B cell (primary cell): ENCODE data around the gene GRIK3. TPM values are rescaled to one million over a fixed set of nuclear protein-coding genes. Genes with fewer than 3 reads are reported as not detected.

Experiments
- ATAC-seq: fragments of 200-7000 bp; cut with Tn5 transposase; one replicate; pipeline ENCODE4 v1.10.0; 2021; ENCODE audit warnings: low read depth, mild to moderate bottlenecking, moderate number of reproducible peaks, moderate library complexity
- CTCF ChIA-PET: fragments of 350-600 bp; sonication (Branson Sonifier 250); formaldehyde crosslinking; loops from one replicate; lab custom pipeline; 2021; ENCODE audit warnings: antibody characterized with exemption, inconsistent platforms; lab: Charles Lee
- POLR2A ChIA-PET: fragments of 350-600 bp; sonication (Branson Sonifier 250); formaldehyde crosslinking; loops from one replicate; lab custom pipeline; 2021; ENCODE audit warnings: antibody characterized with exemption; lab: Charles Lee
- DNase-seq: peaks from one replicate; pipeline ENCODE4 v3.0.0; 2013
- H2AFZ ChIP-seq: 2 replicates; pipeline ENCODE4 v1.6.1; 2012; ENCODE audit warnings: mild to moderate bottlenecking, low read depth, low read length; ENCODE audit not compliant: insufficient read depth, poor library complexity, severe bottlenecking
- H3K27ac ChIP-seq, 2 donors: 1 replicate in 1 of 2; 2 replicates in 1 of 2; pipeline ENCODE4 v1.5.1; 2012 to 2013; ENCODE audit warnings: low read length in 2 of 2, mild to moderate bottlenecking in 2 of 2, moderate library complexity in 1 of 2
- H3K27me3 ChIP-seq, 4 experiments: fragments of 200-600 bp in 1 of 4; sonication (generic) in 1 of 4; replicated peaks in 1 of 4; 1 replicate in 2 of 4; 2 replicates in 2 of 4; pipeline versions ENCODE4 v1.6.1 to v1.7.0; 2013 to 2016; ENCODE audit warnings: low read length in 3 of 4, mild to moderate bottlenecking in 2 of 4, mixed read lengths in 1 of 4, moderate library complexity in 1 of 4; ENCODE audit not compliant: insufficient read depth in 4 of 4, control insufficient read depth in 3 of 4; ENCODE audit errors: control extremely low read depth in 1 of 4
- H3K36me3 ChIP-seq, 2 experiments: replicated peaks in 1 of 2; 1 replicate in 1 of 2; 2 replicates in 1 of 2; pipeline versions ENCODE4 v1.6.1 to v1.7.1; 2013; ENCODE audit warnings: low read length in 1 of 2; ENCODE audit not compliant: insufficient read depth in 2 of 2, control insufficient read depth in 1 of 2; ENCODE audit errors: control extremely low read depth in 1 of 2, extremely low read depth in 1 of 2
- H3K4me1 ChIP-seq, 2 donors: fragments of 200-600 bp in 1 of 2; sonication (generic) in 1 of 2; 1 replicate in 1 of 2; 2 replicates in 1 of 2; pipeline versions ENCODE4 v1.5.1 to v1.6.1; 2013 to 2017; ENCODE audit warnings: low read length in 2 of 2; ENCODE audit not compliant: control insufficient read depth in 2 of 2, insufficient read depth in 2 of 2
- H3K4me2 ChIP-seq: replicated peaks from 2 replicates; pipeline ENCODE3; 2012; ENCODE audit warnings: mild to moderate bottlenecking, low read depth, low read length; ENCODE audit not compliant: poor library complexity, severe bottlenecking
- H3K4me3 ChIP-seq, 5 experiments: fragments of 200-600 bp in 1 of 5; sonication (generic) in 1 of 5; 1 replicate in 3 of 5; 2 replicates in 2 of 5; pipeline versions ENCODE4 v1.5.1 to v1.7.0; 2011 to 2016; ENCODE audit warnings: low read length in 4 of 5, mild to moderate bottlenecking in 4 of 5, low read depth in 2 of 5, control low read depth in 1 of 5, moderate library complexity in 1 of 5; ENCODE audit not compliant: insufficient read depth in 1 of 5; ENCODE audit errors: control extremely low read depth in 1 of 5, extremely low read depth in 1 of 5
- H3K79me2 ChIP-seq: fragments of 200-600 bp; sonication (generic); one replicate; pipeline ENCODE4 v1.6.0; 2016; ENCODE audit warnings: low read length; ENCODE audit not compliant: control insufficient read depth, insufficient read depth
- H3K9ac ChIP-seq: fragments of 200-600 bp; sonication (generic); 2 replicates; pipeline ENCODE4 v1.6.1; 2017; ENCODE audit warnings: mild to moderate bottlenecking, low read length, moderate library complexity
- H3K9me3 ChIP-seq, 3 donors: one replicate each; pipeline versions ENCODE4 v1.6.1 to v1.7.1; 2013; ENCODE audit warnings: low read length in 2 of 3; ENCODE audit not compliant: control insufficient read depth in 2 of 3, insufficient read depth in 1 of 3; ENCODE audit errors: control extremely low read depth in 1 of 3
- H4K20me1 ChIP-seq: 2 replicates; pipeline ENCODE4 v1.6.0; 2012; ENCODE audit warnings: mild to moderate bottlenecking, low read length; ENCODE audit not compliant: insufficient read depth, control insufficient read depth, poor library complexity, severe bottlenecking
- H3K27ac Mint-ChIP-seq: one replicate; pipeline ENCODE4 v1.8.0; 2021; ENCODE audit warnings: mixed read lengths
- H3K27me3 Mint-ChIP-seq: one replicate; pipeline ENCODE4 v1.8.0; 2021; ENCODE audit warnings: mixed read lengths
- H3K4me1 Mint-ChIP-seq: one replicate; pipeline ENCODE4 v1.8.0; 2021; ENCODE audit warnings: mixed read lengths
- H3K4me3 Mint-ChIP-seq: one replicate; pipeline ENCODE4 v1.8.0; 2021; ENCODE audit warnings: mixed read lengths
- H3K9me3 Mint-ChIP-seq: one replicate; pipeline ENCODE4 v1.8.0; 2022; ENCODE audit warnings: mixed read lengths; ENCODE audit not compliant: insufficient read depth
- EZH2 ChIP-seq: IDR thresholded peaks from 2 replicates; pipeline ENCODE4 v1.6.1; 2012; ENCODE audit warnings: borderline replicate concordance, low read depth, mild to moderate bottlenecking, moderate library complexity, low read length; ENCODE audit not compliant: insufficient read depth, poor library complexity, severe bottlenecking
- WGBS: methylation state at CpG from one replicate; pipeline ENCODE4 v1.1.5; 2013; ENCODE audit warnings: missing lambda C conversion rate; ENCODE audit not compliant: insufficient coverage; 5-methylcytosine and 5-hydroxymethylcytosine counted together
- intact Hi-C: fragments of 100-400 bp; cut with micrococcal nuclease; formaldehyde crosslinking; loops from one replicate; pipeline ENCODE4 v1.10.0; 2022
- polyA plus RNA-seq: library from polyadenylated mRNA; depleted of rRNA; stranded (reverse); fragments of >200 nt; gene quantifications from 2 replicates; pipeline ENCODE4 v1.2.3, GENCODE V29; 2012
- total RNA-seq, 2 donors: library from RNA; stranded (reverse); fragments of 120-200 nt in 1 of 2; gene quantifications; 1 replicate in 1 of 2; 2 replicates in 1 of 2; pipeline versions ENCODE4 v1.2.3 to v1.2.4, GENCODE V29; 2013 to 2022
- TF ChIP-seq, protein P1 (sequence below): fragments of 200-600 bp; IDR thresholded peaks from one replicate; pipeline ENCODE4 v1.8.0; 2022; ENCODE audit warnings: antibody characterized with exemption, mild to moderate bottlenecking

Gene GRIK3
- total and polyA plus RNA-seq, 2 donors (not counting 1 experiment from before 2014, with no cell fraction given) = 0.12 to 1.5 TPM

DNA sequence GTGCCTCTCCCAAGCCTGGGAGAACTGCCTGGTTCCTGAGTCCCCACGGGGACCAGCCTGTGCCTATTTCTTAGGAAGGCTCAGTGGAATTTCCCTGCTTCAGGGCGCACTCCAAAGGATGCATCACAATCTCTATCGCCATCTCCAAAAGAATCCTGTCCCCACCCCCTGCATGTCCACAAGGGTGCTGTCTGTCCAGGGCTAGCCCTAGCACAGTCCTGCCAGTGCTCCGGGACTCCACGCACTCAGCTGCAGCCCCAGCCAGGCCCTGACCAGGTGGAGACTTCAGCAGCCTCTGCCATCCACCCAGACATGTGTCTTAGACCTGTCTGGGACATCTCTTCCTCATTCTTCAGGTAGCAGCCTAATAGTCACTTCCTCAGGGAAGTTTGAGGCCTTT, 199.7 kb downstream of the GRIK3 start:
- H3K27me3 ChIP-seq = no peaks in the 10 kb centered on the region
- H3K36me3 ChIP-seq = no peaks in the 10 kb centered on the region
- H3K4me3 Mint-ChIP-seq = no peak overlapping the region
- no peaks in the 10 kb centered on the region for H3K9me3 Mint-ChIP-seq
- CTCF ChIA-PET = no interaction called here
- intact Hi-C loops = no loop called here
- no peaks in the 10 kb centered on the region for H3K4me1 Mint-ChIP-seq
- DNase-seq (no peak), ATAC-seq (no peak)
- WGBS = 87% methylated on average over 5 of the region's 5 CpGs
- TF ChIP-seq EZH2 = no peak
- TF ChIP-seq, protein P1, sequence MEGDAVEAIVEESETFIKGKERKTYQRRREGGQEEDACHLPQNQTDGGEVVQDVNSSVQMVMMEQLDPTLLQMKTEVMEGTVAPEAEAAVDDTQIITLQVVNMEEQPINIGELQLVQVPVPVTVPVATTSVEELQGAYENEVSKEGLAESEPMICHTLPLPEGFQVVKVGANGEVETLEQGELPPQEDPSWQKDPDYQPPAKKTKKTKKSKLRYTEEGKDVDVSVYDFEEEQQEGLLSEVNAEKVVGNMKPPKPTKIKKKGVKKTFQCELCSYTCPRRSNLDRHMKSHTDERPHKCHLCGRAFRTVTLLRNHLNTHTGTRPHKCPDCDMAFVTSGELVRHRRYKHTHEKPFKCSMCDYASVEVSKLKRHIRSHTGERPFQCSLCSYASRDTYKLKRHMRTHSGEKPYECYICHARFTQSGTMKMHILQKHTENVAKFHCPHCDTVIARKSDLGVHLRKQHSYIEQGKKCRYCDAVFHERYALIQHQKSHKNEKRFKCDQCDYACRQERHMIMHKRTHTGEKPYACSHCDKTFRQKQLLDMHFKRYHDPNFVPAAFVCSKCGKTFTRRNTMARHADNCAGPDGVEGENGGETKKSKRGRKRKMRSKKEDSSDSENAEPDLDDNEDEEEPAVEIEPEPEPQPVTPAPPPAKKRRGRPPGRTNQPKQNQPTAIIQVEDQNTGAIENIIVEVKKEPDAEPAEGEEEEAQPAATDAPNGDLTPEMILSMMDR = no peak
- POLR2A ChIA-PET = no interaction called here
- no peak overlapping the region for H3K4me3 ChIP-seq
- H3K4me1 ChIP-seq = no peaks in the 10 kb centered on the region
- no peak overlapping the region for H2AFZ ChIP-seq
- H4K20me1 ChIP-seq = no peaks in the 10 kb centered on the region
- no peak overlapping the region for H3K9ac ChIP-seq
- H3K9me3 ChIP-seq = peaks cover 0 to 4% (median 0%) of the 10 kb centered on the region in 3 donors
- no peak overlapping the region for H3K27ac Mint-ChIP-seq
- H3K27ac ChIP-seq = no peak overlapping the region
- no peaks in the 10 kb centered on the region for H3K79me2 ChIP-seq
- H3K4me2 ChIP-seq = no peak overlapping the region
- peaks cover 19% of the 10 kb centered on the region for H3K27me3 Mint-ChIP-seq

- TF ChIP-seq EZH2 = no peak
- TF ChIP-seq, protein P1 = no peak
- Histone ChIP-seq H3K4me3 (no peak overlapping the region), H3K4me2 (no peak overlapping the region), H3K36me3 (no peaks in the 10 kb centered on the region), H2AFZ (no peak overlapping the region), H3K9ac (no peak overlapping the region), H4K20me1 (no peaks in the 10 kb centered on the region), H3K27me3 (no peaks in the 10 kb centered on the region), H3K4me1 (no peaks in the 10 kb centered on the region), H3K27ac (no peak overlapping the region), H3K9me3 (peaks cover 0 to 6% (median 0%) of the 10 kb centered on the region in 3 donors), H3K79me2 (no peaks in the 10 kb centered on the region)
- H3K27ac Mint-ChIP-seq = no peak overlapping the region
- no peaks in the 10 kb centered on the region for H3K4me1 Mint-ChIP-seq
- CTCF ChIA-PET = no interaction called here
- peaks cover 10% of the 10 kb centered on the region for H3K27me3 Mint-ChIP-seq
- ATAC-seq = no peak
- H3K4me3 Mint-ChIP-seq = no peak overlapping the region
- peak; percentile 12 for DNase-seq
- no peaks in the 10 kb centered on the region for H3K9me3 Mint-ChIP-seq
- POLR2A ChIA-PET = no interaction called here
- 60% methylated on average over 5 of the region's 9 CpGs for WGBS
- intact Hi-C loops = no loop called here
Observed at GRCh38 chr1:36831186-36831810, 203.0 kb downstream of the GRIK3 start.
